A673 (cell line): ENCODE data around the gene RPS6KC1. TPM values are rescaled to one million over a fixed set of nuclear protein-coding genes. Genes with fewer than 3 reads are reported as not detected.
A peak's percentile ranks its signal among the peaks of the same experiment; 100 is the strongest.

Experiments
- BruUV-seq: library from RNA; stranded (reverse); fragments of 400-500 nt; replicated peaks from 2 replicates; lab custom pipeline; 2021; lab: Mats Ljungman, UMichigan
- CTCF ChIA-PET: fragments of 300-600 bp; sonication (Branson Sonifier 250); formaldehyde crosslinking; loops from one replicate; lab custom pipeline; 2022; ENCODE audit warnings: antibody characterized with exemption; lab: Charles Lee
- POLR2A ChIA-PET: fragments of 300-600 bp; sonication (Branson Sonifier 250); formaldehyde crosslinking; loops from one replicate; lab custom pipeline; 2022; ENCODE audit warnings: antibody characterized with exemption; ENCODE audit not compliant: low non-redundant PET; lab: Charles Lee
- DNase-seq: peaks from one replicate; pipeline ENCODE4 v3.0.0-alpha.2; 2015; ENCODE audit warnings: low spot score
- H3K27ac ChIP-seq: fragments of 200-600 bp; sonication (generic); 2 replicates; pipeline ENCODE4 v1.5.1; 2016; ENCODE audit warnings: mixed run types, low read depth, mild to moderate bottlenecking, mixed read lengths, antibody characterized with exemption, low read length; ENCODE audit not compliant: poor library complexity, severe bottlenecking
- H3K27me3 ChIP-seq: fragments of 200-600 bp; sonication (generic); replicated peaks from 2 replicates; pipeline ENCODE4 v1.6.1; 2017; ENCODE audit warnings: mixed run types, low read depth, mild to moderate bottlenecking, mixed read lengths, antibody characterized with exemption, low read length; ENCODE audit not compliant: insufficient read depth, poor library complexity
- H3K36me3 ChIP-seq: fragments of 200-600 bp; sonication (generic); 2 replicates; pipeline ENCODE4 v1.6.1; 2016; ENCODE audit warnings: mixed run types, mild to moderate bottlenecking, mixed read lengths, antibody characterized with exemption, low read length; ENCODE audit not compliant: insufficient read depth, poor library complexity, severe bottlenecking
- H3K4me1 ChIP-seq: fragments of 200-600 bp; sonication (generic); 2 replicates; pipeline ENCODE4 v1.6.1; 2017; ENCODE audit warnings: mixed run types, mild to moderate bottlenecking, mixed read lengths, antibody characterized with exemption, low read length; ENCODE audit not compliant: insufficient read depth, poor library complexity, severe bottlenecking
- H3K4me3 ChIP-seq: fragments of 200-600 bp; sonication (generic); 2 replicates; pipeline ENCODE4 v1.5.1; 2016; ENCODE audit warnings: low read depth, mixed run types, mild to moderate bottlenecking, mixed read lengths, low read length; ENCODE audit not compliant: poor library complexity, severe bottlenecking
- H3K9me3 ChIP-seq: fragments of 200-600 bp; sonication (generic); 2 replicates; pipeline ENCODE4 v1.6.1; 2016; ENCODE audit warnings: mixed run types, low read depth, mild to moderate bottlenecking, mixed read lengths, antibody characterized with exemption, low read length; ENCODE audit not compliant: poor library complexity, severe bottlenecking
- EZH2 ChIP-seq: fragments of 200-600 bp; sonication (generic); IDR thresholded peaks from 2 replicates; pipeline ENCODE4 v1.6.1; 2017; ENCODE audit warnings: borderline replicate concordance, low read depth, mild to moderate bottlenecking, mixed read lengths, antibody characterized with exemption, low read length; ENCODE audit not compliant: poor library complexity, severe bottlenecking
- intact Hi-C: fragments of 100-400 bp; cut with micrococcal nuclease; formaldehyde crosslinking; loops from one replicate; pipeline ENCODE4 v1.10.0; 2022; ENCODE audit not compliant: unreplicated experiment
- total RNA-seq: library from RNA; stranded (reverse); gene quantifications from 2 replicates; pipeline ENCODE4 v1.2.3, GENCODE V29; 2021
- TF ChIP-seq, protein P1 (sequence below): fragments of 300-800, 200-600 bp; sonication (generic); conservative IDR thresholded peaks from 2 replicates; pipeline ENCODE4 v1.5.1; 2017; ENCODE audit warnings: low read depth, mild to moderate bottlenecking, antibody characterized with exemption, low read length, moderate library complexity, mixed read lengths

The RPS6KC1 gene
- total RNA-seq, 1 experiment from 2014 or later = 17.1 TPM

DNA sequence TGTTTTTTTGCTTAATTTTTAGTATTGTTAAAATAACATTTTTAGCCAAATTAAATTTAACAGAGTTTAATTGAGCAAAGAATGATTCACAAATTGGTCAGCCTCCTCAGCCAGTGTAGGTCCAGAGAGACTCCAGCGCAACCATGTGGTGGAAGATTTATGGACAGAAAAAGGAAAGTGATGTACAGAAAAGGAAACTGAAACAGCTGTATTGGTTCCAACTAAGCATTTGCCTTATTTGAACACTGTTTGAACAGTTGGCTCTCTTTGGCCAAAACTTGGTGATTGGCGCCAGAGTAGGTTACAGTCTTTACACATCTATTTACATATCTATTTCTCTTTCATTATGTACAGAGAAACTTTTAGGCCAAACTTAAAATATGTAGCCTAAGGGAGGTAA is 19.4 kb downstream of the RPS6KC1 start:
- CTCF ChIA-PET = no interaction called here
- DNase-seq = peak; percentile 67
- no peak for TF ChIP-seq EZH2
- TF ChIP-seq, protein P1, sequence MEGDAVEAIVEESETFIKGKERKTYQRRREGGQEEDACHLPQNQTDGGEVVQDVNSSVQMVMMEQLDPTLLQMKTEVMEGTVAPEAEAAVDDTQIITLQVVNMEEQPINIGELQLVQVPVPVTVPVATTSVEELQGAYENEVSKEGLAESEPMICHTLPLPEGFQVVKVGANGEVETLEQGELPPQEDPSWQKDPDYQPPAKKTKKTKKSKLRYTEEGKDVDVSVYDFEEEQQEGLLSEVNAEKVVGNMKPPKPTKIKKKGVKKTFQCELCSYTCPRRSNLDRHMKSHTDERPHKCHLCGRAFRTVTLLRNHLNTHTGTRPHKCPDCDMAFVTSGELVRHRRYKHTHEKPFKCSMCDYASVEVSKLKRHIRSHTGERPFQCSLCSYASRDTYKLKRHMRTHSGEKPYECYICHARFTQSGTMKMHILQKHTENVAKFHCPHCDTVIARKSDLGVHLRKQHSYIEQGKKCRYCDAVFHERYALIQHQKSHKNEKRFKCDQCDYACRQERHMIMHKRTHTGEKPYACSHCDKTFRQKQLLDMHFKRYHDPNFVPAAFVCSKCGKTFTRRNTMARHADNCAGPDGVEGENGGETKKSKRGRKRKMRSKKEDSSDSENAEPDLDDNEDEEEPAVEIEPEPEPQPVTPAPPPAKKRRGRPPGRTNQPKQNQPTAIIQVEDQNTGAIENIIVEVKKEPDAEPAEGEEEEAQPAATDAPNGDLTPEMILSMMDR = peak; percentile 41

DNA sequence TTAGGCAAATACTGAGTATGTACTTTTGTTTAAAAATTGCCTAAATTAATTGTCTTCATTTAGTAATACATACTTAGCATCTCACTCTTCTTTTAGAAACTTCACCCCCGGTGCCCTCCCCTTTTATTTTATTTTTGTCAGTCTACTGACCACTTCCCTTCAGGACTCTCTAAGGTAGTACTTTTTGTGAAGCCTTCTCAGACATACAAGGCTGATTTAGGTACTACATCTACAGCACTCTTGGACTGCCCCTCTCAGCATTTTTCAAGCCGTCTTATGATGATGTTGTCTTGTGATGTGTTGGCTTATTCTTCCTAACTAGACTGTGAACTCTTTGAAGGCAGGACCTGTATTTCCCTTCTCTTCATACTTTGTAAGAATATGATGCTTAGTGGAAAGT is 24.7 kb downstream of the RPS6KC1 start:
- Histone ChIP-seq H3K27ac (no peak overlapping the region), H3K9me3 (no peaks in the 10 kb centered on the region), H3K4me3 (no peak overlapping the region), H3K4me1 (no peaks in the 10 kb centered on the region), H3K27me3 (no peaks in the 10 kb centered on the region), H3K36me3 (no peaks in the 10 kb centered on the region)
- BruUV-seq = no TSS peak
- CTCF ChIA-PET = no interaction called here
- intact Hi-C loops = no loop called here
- POLR2A ChIA-PET = no interaction called here
- no peak for TF ChIP-seq EZH2
- TF ChIP-seq, protein P1 = no peak
- DNase-seq = no peak

More for the DNA sequence above, 19.4 kb downstream of the RPS6KC1 start:
- Histone ChIP-seq H3K9me3 (no peaks in the 10 kb centered on the region), H3K27ac (peak overlapping the region; percentile 27), H3K27me3 (no peaks in the 10 kb centered on the region), H3K4me3 (no peak overlapping the region), H3K4me1 (peaks cover 12% of the 10 kb centered on the region), H3K36me3 (no peaks in the 10 kb centered on the region)
- intact Hi-C loops = no loop called here
- BruUV-seq = no TSS peak
- POLR2A ChIA-PET = no interaction called here

DNA sequence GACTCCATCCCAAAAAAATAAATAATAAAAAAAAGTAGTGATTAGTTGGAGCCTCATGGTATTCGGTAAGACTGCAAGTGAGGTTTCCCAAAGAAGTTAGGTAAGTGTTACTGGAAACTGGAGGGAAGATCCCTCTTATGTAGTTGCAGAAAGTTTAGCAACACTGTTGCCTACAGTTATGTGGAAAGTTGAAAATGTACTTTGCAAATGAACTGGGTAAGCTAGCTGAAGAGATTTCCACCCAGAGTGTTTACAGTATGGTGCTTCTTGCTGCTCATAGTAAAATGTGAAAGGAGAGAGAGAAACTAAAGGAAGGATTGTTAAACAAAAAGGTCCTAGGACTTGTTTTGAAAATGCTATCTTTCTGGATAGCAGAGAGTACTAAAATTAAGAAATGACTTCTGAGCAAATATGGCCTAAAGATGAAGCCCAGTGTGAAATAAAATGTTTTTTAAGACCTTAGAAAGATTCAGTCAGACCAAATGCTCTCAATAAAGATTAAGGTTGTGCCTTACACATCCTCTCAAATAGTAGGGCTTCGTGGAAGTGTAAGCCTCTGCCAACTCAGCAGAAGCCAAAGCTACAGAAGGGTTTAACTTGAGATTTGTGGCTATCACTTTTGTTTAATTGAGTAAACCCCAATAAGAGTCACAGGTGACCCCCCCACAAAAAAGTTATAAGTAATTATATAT is 31.5 kb downstream of the RPS6KC1 start:
- Histone ChIP-seq H3K27ac (no peak overlapping the region), H3K4me3 (no peak overlapping the region), H3K36me3 (no peaks in the 10 kb centered on the region), H3K27me3 (no peaks in the 10 kb centered on the region), H3K4me1 (no peaks in the 10 kb centered on the region), H3K9me3 (no peaks in the 10 kb centered on the region)
- ChIA-PET CTCF (no interaction called here), POLR2A (interaction anchor here (0.6 kb wide), 1 partner anchor 31 kb away, joined by 3 read pairs; no protein-coding TSS in a partner anchor)
- no peak for DNase-seq
- BruUV-seq = no TSS peak
- TF ChIP-seq, protein P1 = no peak
- no peak for TF ChIP-seq EZH2
- intact Hi-C loops = no loop called here
